Kidney epithelial cell (primary cell): ENCODE measurements around the gene C7. TPM values are rescaled to one million over a fixed set of nuclear protein-coding genes. Genes with fewer than 3 reads are reported as not detected.
"Not testable (repeated sequence)": the region's sequence is repeated elsewhere in the genome, so short reads cannot be mapped to it uniquely, and the experiment has no call there.

Experiments
- DNase-seq: peaks from one replicate; pipeline ENCODE4 v3.0.0-alpha.2; 2010; ENCODE audit warnings: low read depth
- H3K27me3 ChIP-seq: 2 replicates; pipeline ENCODE4 v1.6.0; 2011; ENCODE audit warnings: low read length; ENCODE audit not compliant: control insufficient read depth, insufficient read depth
- H3K36me3 ChIP-seq: 2 replicates; pipeline ENCODE4 v1.5.1; 2011; ENCODE audit warnings: low read length; ENCODE audit not compliant: control insufficient read depth, insufficient read depth
- H3K4me3 ChIP-seq: 2 replicates; pipeline ENCODE4 v1.5.1; 2011; ENCODE audit warnings: low read depth, mild to moderate bottlenecking, control low read depth, low read length
- total RNA-seq: library from RNA; depleted of rRNA; stranded (reverse); fragments of >200 nt; gene quantifications from 2 replicates; pipeline ENCODE4 v1.2.3, GENCODE V29; 2015
- TF ChIP-seq, protein P1 (sequence below): IDR thresholded peaks from 2 replicates; pipeline ENCODE4 v1.5.1; 2011; ENCODE audit warnings: mild to moderate bottlenecking, moderate library complexity, low read length, control low read depth, inconsistent platforms; ENCODE audit not compliant: insufficient read depth, poor library complexity, severe bottlenecking

The C7 gene
- 0.13 and 0.34 TPM in 2 replicates for total RNA-seq

DNA sequence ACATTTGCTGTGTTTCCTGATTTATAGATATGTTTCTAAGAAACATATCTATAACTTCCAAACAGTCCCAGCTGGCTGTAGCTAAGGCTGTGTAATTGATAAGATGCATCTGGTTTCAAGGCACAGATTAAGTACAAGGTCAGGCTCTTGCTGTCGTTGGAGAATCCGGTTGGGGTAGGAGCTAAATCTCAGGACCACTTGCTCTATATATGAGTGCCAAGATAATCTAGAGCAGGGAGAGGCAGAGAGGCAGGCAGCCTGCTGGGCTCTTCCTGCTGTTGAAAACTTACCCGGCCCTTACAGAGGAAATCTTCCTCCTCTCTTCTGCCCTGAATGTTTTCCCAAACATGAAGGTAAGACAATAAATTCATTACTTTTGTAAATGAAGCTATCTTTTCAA lies at the start of gene C7:
Gene C7 (plus strand): TSS at position 234 of the 400 bp plus-strand sequence. CDS start 114 bp downstream, at position 348.
- TF ChIP-seq, protein P1, sequence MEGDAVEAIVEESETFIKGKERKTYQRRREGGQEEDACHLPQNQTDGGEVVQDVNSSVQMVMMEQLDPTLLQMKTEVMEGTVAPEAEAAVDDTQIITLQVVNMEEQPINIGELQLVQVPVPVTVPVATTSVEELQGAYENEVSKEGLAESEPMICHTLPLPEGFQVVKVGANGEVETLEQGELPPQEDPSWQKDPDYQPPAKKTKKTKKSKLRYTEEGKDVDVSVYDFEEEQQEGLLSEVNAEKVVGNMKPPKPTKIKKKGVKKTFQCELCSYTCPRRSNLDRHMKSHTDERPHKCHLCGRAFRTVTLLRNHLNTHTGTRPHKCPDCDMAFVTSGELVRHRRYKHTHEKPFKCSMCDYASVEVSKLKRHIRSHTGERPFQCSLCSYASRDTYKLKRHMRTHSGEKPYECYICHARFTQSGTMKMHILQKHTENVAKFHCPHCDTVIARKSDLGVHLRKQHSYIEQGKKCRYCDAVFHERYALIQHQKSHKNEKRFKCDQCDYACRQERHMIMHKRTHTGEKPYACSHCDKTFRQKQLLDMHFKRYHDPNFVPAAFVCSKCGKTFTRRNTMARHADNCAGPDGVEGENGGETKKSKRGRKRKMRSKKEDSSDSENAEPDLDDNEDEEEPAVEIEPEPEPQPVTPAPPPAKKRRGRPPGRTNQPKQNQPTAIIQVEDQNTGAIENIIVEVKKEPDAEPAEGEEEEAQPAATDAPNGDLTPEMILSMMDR: no peak
- DNase-seq: no peak

DNA sequence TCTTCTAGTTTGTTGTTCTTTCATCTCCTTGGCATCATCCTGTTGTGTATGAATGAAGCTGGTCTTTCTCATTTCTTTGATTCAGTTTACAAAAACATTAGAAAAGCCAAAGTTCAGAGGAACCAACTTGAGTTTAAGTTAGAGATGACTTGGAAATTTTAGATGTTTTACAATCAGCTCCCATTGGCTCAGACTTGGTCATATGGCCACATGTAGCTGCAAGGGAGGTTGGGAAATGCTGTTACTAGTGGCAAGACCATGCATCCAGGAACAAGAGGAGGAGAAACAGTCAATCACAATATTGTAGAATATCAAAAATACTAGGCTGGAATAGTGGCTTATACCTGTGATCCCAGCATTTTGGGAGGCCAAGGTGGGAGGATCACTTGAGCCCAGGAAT lies 48.6 kb upstream of the C7 start:
- DNase-seq: no peak

More for the DNA sequence above, at the start of gene C7:
- H3K27me3 ChIP-seq: no peaks in the 10 kb centered on the region
- no peaks in the 10 kb centered on the region for H3K36me3 ChIP-seq
- no peak within 1 kb of the TSS for H3K4me3 ChIP-seq

DNA sequence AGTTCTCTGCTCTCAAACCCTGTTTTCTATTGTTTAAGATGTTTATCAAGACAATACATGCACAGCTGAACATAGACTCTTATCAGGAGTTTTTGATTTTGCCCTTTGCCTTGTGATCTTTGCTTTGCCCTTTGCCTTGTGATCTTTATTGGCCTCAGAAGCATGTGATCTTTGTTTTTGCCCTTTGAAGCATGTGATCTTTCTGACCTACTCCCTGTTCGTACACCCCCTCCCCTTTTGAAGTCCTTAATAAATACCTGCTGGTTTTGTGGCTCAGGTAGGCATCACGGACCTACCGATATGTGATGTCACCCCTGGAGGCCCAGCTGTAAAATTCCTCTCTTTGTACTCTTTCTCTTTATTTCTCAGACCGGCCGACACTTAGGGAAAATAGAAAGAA lies 44.3 kb upstream of the C7 start:
- H3K27me3 ChIP-seq, DNase-seq, H3K4me3 ChIP-seq, H3K36me3 ChIP-seq: not testable (repeated sequence)

More for the DNA sequence above, 48.6 kb upstream of the C7 start:
- Histone ChIP-seq H3K36me3 (no peaks in the 10 kb centered on the region), H3K4me3 (no peak overlapping the region), H3K27me3 (no peaks in the 10 kb centered on the region)
- TF ChIP-seq, protein P1: no peak

DNA sequence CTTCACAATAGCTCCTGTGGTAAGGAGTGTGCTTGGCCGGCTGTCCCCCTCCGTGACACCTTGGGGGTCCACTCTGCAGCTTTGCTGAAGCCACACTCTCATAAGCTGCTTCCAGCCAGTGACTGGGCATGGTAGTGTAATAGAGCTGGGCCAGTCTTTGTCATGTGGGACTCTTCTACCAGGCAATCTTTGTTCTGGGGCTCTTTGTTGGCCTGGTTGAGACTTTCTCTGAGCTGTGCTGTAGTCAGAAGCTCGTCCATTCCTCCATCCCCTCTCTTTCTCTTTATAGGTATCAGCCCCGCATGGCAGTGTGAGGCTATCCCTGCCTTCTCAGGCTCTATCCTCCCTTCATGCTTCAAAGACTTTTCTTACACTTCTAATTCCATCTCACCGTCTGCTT lies 42.5 kb upstream of the C7 start:
- no peak overlapping the region for H3K4me3 ChIP-seq
- DNase-seq: no peak
- TF ChIP-seq, protein P1: no peak
- no peaks in the 10 kb centered on the region for H3K27me3 ChIP-seq
- H3K36me3 ChIP-seq: no peaks in the 10 kb centered on the region

DNA sequence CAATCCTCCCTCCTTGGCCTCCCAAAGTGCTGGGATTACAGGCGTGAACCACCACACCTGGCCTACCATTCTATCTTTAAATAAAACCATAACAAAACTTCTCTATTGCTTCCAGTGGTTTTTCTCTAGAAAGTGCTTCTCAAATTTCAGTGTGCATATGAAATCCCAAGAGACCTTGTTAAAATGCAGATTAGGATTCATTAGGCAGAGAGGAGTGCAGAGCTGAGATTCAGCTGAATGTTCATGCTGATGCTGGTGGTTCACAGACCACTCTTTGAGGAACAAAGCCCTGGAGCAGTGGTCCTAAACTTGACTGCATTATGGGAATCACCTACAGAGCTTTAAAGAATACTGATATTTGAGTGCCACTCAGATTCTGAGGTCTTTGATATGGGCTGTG lies 39.9 kb upstream of the C7 start:
- Histone ChIP-seq H3K36me3 (no peaks in the 10 kb centered on the region), H3K27me3 (no peaks in the 10 kb centered on the region), H3K4me3 (no peak overlapping the region)
- TF ChIP-seq, protein P1: no peak
- no peak for DNase-seq

DNA sequence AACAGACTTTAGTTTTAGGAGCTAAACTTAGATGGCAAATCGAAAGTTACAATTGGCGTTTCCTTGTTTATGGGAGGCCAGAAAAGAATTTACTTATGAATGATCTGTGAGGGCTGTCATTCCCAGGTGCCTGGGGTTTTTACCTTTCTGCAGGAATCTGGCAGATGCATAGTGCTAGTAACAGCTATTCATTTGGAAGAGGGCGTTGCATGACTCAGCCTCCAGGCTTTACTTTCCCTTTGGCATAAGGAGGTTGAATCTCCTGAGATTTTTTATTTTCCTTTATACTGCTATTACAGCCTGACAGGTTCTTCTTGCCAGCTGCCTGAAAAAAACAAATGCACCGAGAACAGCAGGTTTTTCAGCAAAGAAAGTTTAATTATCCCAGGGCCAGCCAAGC lies 38.1 kb upstream of the C7 start:
- TF ChIP-seq, protein P1: no peak
- no peaks in the 10 kb centered on the region for H3K36me3 ChIP-seq
- no peak overlapping the region for H3K4me3 ChIP-seq
- DNase-seq: no peak
- no peaks in the 10 kb centered on the region for H3K27me3 ChIP-seq

DNA sequence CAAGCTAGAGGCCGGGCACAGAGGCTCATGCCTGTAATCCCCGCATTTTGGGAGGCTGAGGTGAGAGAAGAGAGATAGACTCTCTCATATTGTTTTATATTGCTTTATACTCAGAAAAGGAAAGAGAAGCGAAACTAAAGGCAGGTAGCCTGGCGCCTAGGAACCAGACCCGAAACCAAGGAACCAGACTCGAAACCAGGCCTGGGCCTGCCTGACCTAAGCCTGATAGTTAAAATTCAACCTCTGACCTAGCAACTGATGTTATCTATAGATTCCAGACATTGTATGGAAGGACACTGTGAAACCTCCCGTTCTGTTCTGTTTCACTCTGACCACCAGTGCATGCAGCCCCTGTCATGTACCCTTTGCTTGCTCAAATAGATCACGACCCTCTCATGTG lies 37.0 kb upstream of the C7 start:
- not testable (repeated sequence) for H3K27me3 ChIP-seq, H3K4me3 ChIP-seq, DNase-seq, H3K36me3 ChIP-seq
